GM12878 (cell line): ENCODE results near the gene MAFB. TPM values are rescaled to one million over a fixed set of nuclear protein-coding genes. Genes with fewer than 3 reads are reported as not detected.

ENCODE experiments used
- ATAC-seq: fragments of 200-7000 bp; cut with Tn5 transposase; 3 replicates; pipeline ENCODE4 v1.9.1; 2020; ENCODE audit warnings: mild to moderate bottlenecking, moderate library complexity
- BruUV-seq: library from RNA; stranded (reverse); fragments of 400-500 nt; replicated peaks from 2 replicates; lab custom pipeline; 2021; lab: Mats Ljungman, UMichigan
- CTCF ChIA-PET: fragments of 300-600 bp; sonication (Branson Sonifier 250); formaldehyde crosslinking; extraction: SDS; loops from one replicate; lab custom pipeline; 2021; ENCODE audit warnings: inconsistent platforms; lab: Yijun Ruan, JAX
- POLR2A ChIA-PET: fragments of 350-600 bp; formaldehyde crosslinking; extraction: SDS; loops from one replicate; lab custom pipeline; 2021; ENCODE audit warnings: inconsistent platforms; lab: Charles Lee
- RAD21 ChIA-PET: fragments of 300-600 bp; sonication (Branson Sonifier 250); formaldehyde crosslinking; loops from one replicate; lab custom pipeline; 2023; ENCODE audit warnings: antibody characterized with exemption; ENCODE audit not compliant: unreplicated experiment; lab: Charles Lee
- SMC1A ChIA-PET: fragments of 300-600 bp; sonication (Branson Sonifier 250); formaldehyde crosslinking; loops from one replicate; lab custom pipeline; 2023; ENCODE audit not compliant: unreplicated experiment, uncharacterized antibody; lab: Charles Lee
- DNase-seq: peaks from one replicate; pipeline ENCODE4 v3.0.0-alpha.2; 2011; ENCODE audit warnings: low read depth, low spot score
- FAIRE-seq: peaks from 3 replicates; lab custom pipeline; 2011; peaks lifted over from hg19 to GRCh38; lab: Jason Lieb, UNC
- H2AFZ ChIP-seq: 2 replicates; pipeline ENCODE4 v1.6.0; 2011; ENCODE audit warnings: low read depth, low read length, control low read depth; ENCODE audit not compliant: control insufficient read depth
- H3K27ac ChIP-seq: 2 replicates; pipeline ENCODE4 v1.5.1; 2011; ENCODE audit warnings: control low read depth; ENCODE audit not compliant: control insufficient read depth, insufficient read depth
- H3K27me3 ChIP-seq, 2 experiments: replicated peaks in 1 of 2; 2 replicates each; pipeline versions ENCODE4 v1.6.0 to v1.6.1; 2011; ENCODE audit warnings: low read length in 1 of 2; ENCODE audit not compliant: control insufficient read depth in 2 of 2, insufficient read depth in 2 of 2
- H3K36me3 ChIP-seq, 2 experiments: 2 replicates each; pipeline ENCODE4 v1.5.1; 2011; ENCODE audit warnings: low read length in 1 of 2; ENCODE audit not compliant: control insufficient read depth in 2 of 2, insufficient read depth in 2 of 2
- H3K4me1 ChIP-seq: 2 replicates; pipeline ENCODE4 v1.6.1; 2011; ENCODE audit warnings: mild to moderate bottlenecking, low read length, moderate library complexity, mixed read lengths; ENCODE audit not compliant: control insufficient read depth, insufficient read depth
- H3K4me2 ChIP-seq: 2 replicates; pipeline ENCODE4 v1.6.0; 2011; ENCODE audit warnings: control low read depth; ENCODE audit not compliant: control insufficient read depth, insufficient read depth
- H3K4me3 ChIP-seq: fragments of 200-600 bp; sonication (generic); 2 replicates; pipeline ENCODE4 v1.5.1; 2016
- H3K79me2 ChIP-seq: 2 replicates; pipeline ENCODE4 v1.6.0; 2011; ENCODE audit warnings: low read length; ENCODE audit not compliant: control insufficient read depth, insufficient read depth
- H3K9ac ChIP-seq: 2 replicates; pipeline ENCODE4 v1.8.0; 2011; ENCODE audit warnings: low read length, control low read depth, mixed read lengths; ENCODE audit not compliant: control insufficient read depth, insufficient read depth
- H3K9me3 ChIP-seq: replicated peaks from 3 replicates; pipeline ENCODE4 v1.5.1; 2011; ENCODE audit warnings: mild to moderate bottlenecking, low read length; ENCODE audit not compliant: control insufficient read depth, insufficient read depth
- H4K20me1 ChIP-seq: 2 replicates; pipeline ENCODE4 v1.6.0; 2011; ENCODE audit not compliant: control insufficient read depth, insufficient read depth
- CTCF ChIP-seq, 3 experiments: IDR thresholded peaks in 2 of 3; conservative IDR thresholded peaks in 1 of 3; 2 replicates each; pipeline ENCODE4 v1.5.1; 2011; ENCODE audit warnings: low read depth in 3 of 3, low read length in 3 of 3, mild to moderate bottlenecking in 3 of 3, control low read depth in 2 of 3, moderate library complexity in 2 of 3, inconsistent platforms in 1 of 3, mixed read lengths in 1 of 3; ENCODE audit not compliant: control insufficient read depth in 2 of 3, insufficient read depth in 1 of 3; ENCODE audit errors: extremely low read depth in 1 of 3
- ELK1 ChIP-seq: IDR thresholded peaks from 2 replicates; pipeline ENCODE4 v1.6.1; 2012; ENCODE audit warnings: low read depth, low read length, improper control_type of control experiment
- GABPA ChIP-seq: IDR thresholded peaks from 2 replicates; pipeline ENCODE4 v1.6.1; 2014; ENCODE audit warnings: antibody characterized with exemption, low read depth, mild to moderate bottlenecking, inconsistent platforms
- HDGF ChIP-seq: fragments of 450-650 bp; IDR thresholded peaks from 2 replicates; pipeline ENCODE4 v1.6.1; 2016; ENCODE audit warnings: antibody characterized with exemption
- MTA2 ChIP-seq: fragments of 450-650 bp; IDR thresholded peaks from 2 replicates; pipeline ENCODE4 v1.6.1; 2016; ENCODE audit warnings: low read depth, mild to moderate bottlenecking, moderate library complexity
- MXI1 ChIP-seq: fragments of 150-350 bp; IDR thresholded peaks from 2 replicates; pipeline ENCODE4 v1.6.1; 2011; ENCODE audit warnings: low read depth, mild to moderate bottlenecking, inconsistent platforms, low read length, improper control_type of control experiment
- NR2C1 ChIP-seq: fragments of 450-650 bp; IDR thresholded peaks from 2 replicates; pipeline ENCODE4 v1.6.1; 2017; ENCODE audit warnings: antibody characterized with exemption, mild to moderate bottlenecking, moderate library complexity
- RB1 ChIP-seq: fragments of 450-650 bp; formaldehyde crosslinking; IDR thresholded peaks from 2 replicates; pipeline ENCODE4 v1.6.1; 2017; ENCODE audit warnings: mild to moderate bottlenecking, borderline replicate concordance
- SUZ12 ChIP-seq: fragments of 200-600 bp; sonication (generic); IDR thresholded peaks from one replicate; pipeline ENCODE4 v1.6.1; 2018; ENCODE audit warnings: antibody characterized with exemption, mild to moderate bottlenecking; ENCODE audit not compliant: unreplicated experiment
- TARDBP ChIP-seq: IDR thresholded peaks from 2 replicates; pipeline ENCODE4 v1.6.1; 2016; ENCODE audit warnings: borderline replicate concordance
- TCF12 ChIP-seq: IDR thresholded peaks from 2 replicates; pipeline ENCODE4 v1.6.1; 2011; ENCODE audit warnings: low read depth, mild to moderate bottlenecking, low read length
- TCF7 ChIP-seq: IDR thresholded peaks from 2 replicates; pipeline ENCODE4 v1.6.1; 2014; ENCODE audit warnings: antibody characterized with exemption, borderline replicate concordance
- YY1 ChIP-seq: IDR thresholded peaks from 2 replicates; pipeline ENCODE4 v1.6.1; 2011; ENCODE audit warnings: low read depth, mild to moderate bottlenecking, low read length
- WGBS: methylation state at CpG from one replicate; pipeline ENCODE4 v1.1.6; 2016; ENCODE audit warnings: low lambda C conversion rate; ENCODE audit not compliant: insufficient replicate concordance, insufficient coverage; ENCODE audit errors: missing lambda C conversion rate; 5-methylcytosine and 5-hydroxymethylcytosine counted together
- in situ Hi-C: fragments of 300-500 bp; cut with MboI; formaldehyde crosslinking; loops from 9 replicates; pipeline ENCODE4 v1.14.3; 2018; ENCODE audit warnings: mixed read lengths
- intact Hi-C: fragments of 100-400 bp; cut with micrococcal nuclease; formaldehyde crosslinking; loops from one replicate; pipeline ENCODE4 v1.14.2; 2022; ENCODE audit not compliant: unreplicated experiment
- polyA plus RNA-seq, 11 experiments: library from polyadenylated mRNA; depleted of rRNA in 4 of 11; unstranded in 6 of 11; stranded (reverse) in 5 of 11; fragments of >200 nt; fragmentation: Nextera tagmentation in 4 of 11; fragmentation: Illumina TruSeq in 1 of 11; extraction: Ambion mirVana in 4 of 11; extraction: Trizol in 1 of 11; gene quantifications; 1 replicate in 1 of 11; 2 replicates in 10 of 11; pipeline versions ENCODE4 v1.2.1 to v1.2.3, GENCODE V29; 2011 to 2016; ENCODE audit warnings: inconsistent platforms in 2 of 11, missing spikeins in 2 of 11, low read depth in 1 of 11
- total RNA-seq, 4 experiments: library from RNA; depleted of rRNA in 3 of 4; stranded (reverse); fragments of >200 nt in 3 of 4; fragmentation: Illumina TruSeq in 1 of 4; extraction: Trizol in 1 of 4; gene quantifications; 2 replicates each; pipeline versions ENCODE4 v1.2.1 to v1.2.3, GENCODE V29; 2013 to 2021
- TF ChIP-seq, protein P1 (sequence below): fragments of 450-650 bp; IDR thresholded peaks from 2 replicates; pipeline ENCODE4 v1.6.1; 2017; ENCODE audit warnings: mild to moderate bottlenecking

Gene MAFB
- total and polyA plus RNA-seq, 10 of the 15 experiments (the other 5 are each of a cell fraction or from before 2014, with no cell fraction given), result 0.01 to 0.08 (median 0.01) TPM; not detected in 7

DNA sequence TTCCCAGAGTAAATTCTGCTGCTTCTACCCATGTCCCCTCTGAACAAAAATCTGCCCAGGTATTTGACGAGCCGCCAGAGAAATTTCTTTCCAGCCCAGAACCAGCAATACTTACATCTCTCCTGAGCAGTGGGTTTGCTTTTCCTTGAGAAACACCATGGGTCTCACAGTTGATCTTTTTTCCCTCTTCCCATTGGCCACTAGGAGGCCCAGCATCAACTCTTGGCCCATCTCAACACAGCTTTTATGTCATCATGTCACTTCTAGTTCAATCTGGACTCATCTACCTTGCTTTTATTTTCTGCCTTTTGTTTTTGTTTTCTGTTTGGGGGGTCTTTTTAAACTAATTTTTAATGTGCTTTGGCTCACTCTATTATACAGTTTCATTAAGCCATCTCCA lies 18.8 kb downstream of the MAFB start:
- in situ Hi-C loops, result no loop called here
- H3K4me1 ChIP-seq, result no peaks in the 10 kb centered on the region
- no TSS peak for BruUV-seq
- H3K9me3 ChIP-seq, result no peaks in the 10 kb centered on the region
- ChIA-PET POLR2A (no interaction called here), SMC1A (no interaction called here), RAD21 (no interaction called here), CTCF (no interaction called here)
- DNase-seq, result no peak
- no peak overlapping the region for H3K9ac ChIP-seq
- H3K36me3 ChIP-seq, result no peaks in the 10 kb centered on the region
- no peak for ATAC-seq
- H3K27me3 ChIP-seq, result no peaks in the 10 kb centered on the region
- H3K27ac ChIP-seq, result no peak overlapping the region
- FAIRE-seq, result no peak
- TF ChIP-seq TCF7, result no peak
- no peak for TF ChIP-seq HDGF
- no peak for TF ChIP-seq GABPA
- TF ChIP-seq CTCF (IDR thresholded peaks at IDR 0.05 in 2 of 3, conservative IDR thresholded peaks at IDR 0.05 in 1 of 3; ENCODE audit: control insufficient read depth in 2 of 3, extremely low read depth in 1 of 3, insufficient read depth in 1 of 3, low read depth in 3 of 3, low read length in 3 of 3), result 0 out of 6 replicates have a peak, but pooled peaks of 1 of the 3 experiments have one; percentile 13
- TF ChIP-seq YY1, result no peak
- no peaks in the 10 kb centered on the region for H3K79me2 ChIP-seq
- no peak overlapping the region for H3K4me3 ChIP-seq
- no peak overlapping the region for H3K4me2 ChIP-seq
- intact Hi-C loops, result no loop called here
- H2AFZ ChIP-seq, result no peak overlapping the region
- 92% methylated on average over 2 of the region's 2 CpGs for WGBS
- H4K20me1 ChIP-seq, result no peaks in the 10 kb centered on the region

DNA sequence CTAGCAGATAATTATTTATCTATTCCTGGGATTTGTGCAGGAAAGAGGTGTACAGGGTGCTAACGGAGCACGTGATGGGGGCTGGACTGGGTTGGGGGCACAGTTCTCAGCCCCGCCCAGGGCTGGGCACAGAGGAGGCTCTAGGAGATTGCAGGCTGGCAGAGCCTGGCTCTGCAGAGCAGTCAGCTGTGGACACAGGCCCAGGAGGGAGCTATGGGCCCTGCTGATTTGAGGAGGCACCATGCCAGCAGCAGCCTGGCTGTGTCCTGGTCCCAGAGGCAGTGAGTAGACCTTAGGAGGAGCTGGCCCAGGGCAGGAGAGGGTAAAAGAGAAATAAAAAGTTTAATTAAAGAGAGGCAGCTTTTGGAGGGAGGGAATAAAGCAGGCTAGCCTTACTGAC lies 19.3 kb downstream of the MAFB start:
- DNase-seq (no peak), FAIRE-seq (no peak), ATAC-seq (no peak)
- ChIA-PET RAD21 (no interaction called here), CTCF (no interaction called here), SMC1A (no interaction called here), POLR2A (no interaction called here)
- H3K4me3 ChIP-seq, result no peak overlapping the region
- no peak for TF ChIP-seq TCF12
- no peak for TF ChIP-seq SUZ12
- no peak for TF ChIP-seq MTA2
- TF ChIP-seq ELK1, result no peak
- TF ChIP-seq, protein P1, sequence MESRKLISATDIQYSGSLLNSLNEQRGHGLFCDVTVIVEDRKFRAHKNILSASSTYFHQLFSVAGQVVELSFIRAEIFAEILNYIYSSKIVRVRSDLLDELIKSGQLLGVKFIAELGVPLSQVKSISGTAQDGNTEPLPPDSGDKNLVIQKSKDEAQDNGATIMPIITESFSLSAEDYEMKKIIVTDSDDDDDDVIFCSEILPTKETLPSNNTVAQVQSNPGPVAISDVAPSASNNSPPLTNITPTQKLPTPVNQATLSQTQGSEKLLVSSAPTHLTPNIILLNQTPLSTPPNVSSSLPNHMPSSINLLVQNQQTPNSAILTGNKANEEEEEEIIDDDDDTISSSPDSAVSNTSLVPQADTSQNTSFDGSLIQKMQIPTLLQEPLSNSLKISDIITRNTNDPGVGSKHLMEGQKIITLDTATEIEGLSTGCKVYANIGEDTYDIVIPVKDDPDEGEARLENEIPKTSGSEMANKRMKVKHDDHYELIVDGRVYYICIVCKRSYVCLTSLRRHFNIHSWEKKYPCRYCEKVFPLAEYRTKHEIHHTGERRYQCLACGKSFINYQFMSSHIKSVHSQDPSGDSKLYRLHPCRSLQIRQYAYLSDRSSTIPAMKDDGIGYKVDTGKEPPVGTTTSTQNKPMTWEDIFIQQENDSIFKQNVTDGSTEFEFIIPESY, result no peak
- TF ChIP-seq TARDBP, result no peak
- TF ChIP-seq NR2C1, result no peak
- TF ChIP-seq RB1, result no peak
- TF ChIP-seq MXI1, result no peak
- no peaks in the 10 kb centered on the region for H3K4me1 ChIP-seq
- no peak overlapping the region for H3K4me2 ChIP-seq
- in situ Hi-C loops (no loop called here), intact Hi-C loops (no loop called here)
- no peaks in the 10 kb centered on the region for H3K27me3 ChIP-seq
- H3K36me3 ChIP-seq, result no peaks in the 10 kb centered on the region
- no TSS peak for BruUV-seq
- H3K79me2 ChIP-seq, result no peaks in the 10 kb centered on the region
- H4K20me1 ChIP-seq, result no peaks in the 10 kb centered on the region
- no peak overlapping the region for H3K27ac ChIP-seq
- no peaks in the 10 kb centered on the region for H3K9me3 ChIP-seq
- 3% methylated on average over 3 of the region's 3 CpGs for WGBS
- no peak overlapping the region for H3K9ac ChIP-seq
- H2AFZ ChIP-seq, result no peak overlapping the region
